CD4-positive, alpha-beta T cell treated with Interleukin-21 for 1 hour (primary cell): Measurements from ENCODE around the gene ZNF577.

ENCODE experiments used
- DNase-seq: peaks from one replicate; pipeline ENCODE4 v3.0.0-alpha.2; 2020

Gene ZNF577

GRCh38 chr19:51861870-51862622 is 25.7 kb downstream of the ZNF577 start:
- DNase-seq = no peak

- DNase-seq = no peak
These were observed 50.6 kb downstream of the ZNF577 start for GRCh38 chr19:51837145-51837544.

- peak; percentile 18 for DNase-seq
These were observed 57.5 kb downstream of the ZNF577 start for GRCh38 chr19:51830274-51830673.

GRCh38 chr19:51824281-51825005 is 63.3 kb downstream of the ZNF577 start:
- peak; percentile 23 for DNase-seq

GRCh38 chr19:51822946-51823345 is 64.8 kb downstream of the ZNF577 start:
- DNase-seq = no peak

GRCh38 chr19:51822325-51822724 is 65.4 kb downstream of the ZNF577 start:
- DNase-seq = no peak

GRCh38 chr19:51821921-51822320 is 65.8 kb downstream of the ZNF577 start:
- DNase-seq = no peak

GRCh38 chr19:51821456-51821855 is 66.3 kb downstream of the ZNF577 start:
- DNase-seq = no peak
